ENCODE results near the gene GTF2F2. TPM values are rescaled to one million over a fixed set of nuclear protein-coding genes. Genes with fewer than 3 reads are reported as not detected.
A peak's percentile ranks its signal among the peaks of the same experiment; 100 is the strongest.

The GTF2F2 gene
- total RNA-seq, 1 donor: 19.9 TPM

DNA sequence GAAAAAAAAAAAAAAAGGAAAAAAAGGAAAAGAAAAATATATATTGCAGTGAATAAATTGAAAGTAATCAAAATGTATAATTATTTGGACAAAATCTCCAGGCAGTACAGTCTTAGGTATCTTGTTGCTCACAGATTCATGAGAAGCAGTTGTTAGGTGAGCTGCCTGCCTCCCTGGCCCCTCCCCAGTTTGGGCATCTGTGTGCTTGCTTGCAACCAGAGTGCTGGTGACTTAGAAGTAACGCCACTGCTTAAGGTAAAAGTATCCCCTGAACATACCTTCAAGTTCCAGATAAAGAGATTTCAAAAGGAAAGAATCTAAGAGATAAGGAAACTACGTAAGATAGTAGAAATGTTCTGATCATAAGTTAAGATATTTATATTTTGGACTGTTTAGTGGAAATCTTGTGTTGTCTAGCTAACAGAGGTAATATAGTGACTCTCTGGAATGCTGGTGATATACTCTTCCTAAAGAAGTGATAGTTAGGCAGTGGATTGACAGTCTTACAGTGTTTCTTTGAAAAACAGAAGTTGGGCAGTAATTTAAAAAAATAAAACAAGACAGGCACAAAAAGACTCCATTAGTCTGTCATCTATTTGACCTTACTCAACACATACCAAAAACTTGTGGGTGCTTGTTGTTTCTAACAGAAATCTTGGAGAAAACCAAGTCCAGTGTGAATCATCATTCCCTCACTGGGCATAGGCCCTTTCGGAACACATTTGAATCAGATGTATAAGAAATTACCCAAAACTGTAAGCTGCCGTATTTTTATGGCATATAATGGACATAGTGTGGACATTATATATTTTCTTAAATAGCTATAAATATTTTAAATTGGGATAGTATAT is 118.9 kb downstream of the GTF2F2 start:
- Histone ChIP-seq H3K36me3 (ENCODE audit: insufficient read depth, low read length) (no peaks in the 10 kb centered on the region), H3K79me2 (ENCODE audit: insufficient read depth, low read length) (peaks cover 21% of the 10 kb centered on the region), H3K4me3 (ENCODE audit: insufficient read depth, low read length) (no peak overlapping the region), H3K4me2 (ENCODE audit: insufficient read depth, low read length) (peak overlapping the region; percentile 25), H3K27ac (ENCODE audit: low read depth, low read length) (peak overlapping the region; percentile 70), H3K9me3 (ENCODE audit: low read depth, low read length) (no peaks in the 10 kb centered on the region), H4K20me1 (ENCODE audit: insufficient read depth, low read length) (no peaks in the 10 kb centered on the region), H2AFZ (ENCODE audit: low read length) (no peak overlapping the region), H3K4me1 (ENCODE audit: insufficient read depth, low read length) (peaks cover 37% of the 10 kb centered on the region), H3K27me3 (ENCODE audit: insufficient read depth, low read length) (no peaks in the 10 kb centered on the region)
- DNase-seq (ENCODE audit: insufficient read length, low spot score, missing footprints): peak; percentile 85
- no peak for TF ChIP-seq CTCF (IDR thresholded peaks at IDR 0.05; ENCODE audit: extremely low read depth, low read depth, low read length)

DNA sequence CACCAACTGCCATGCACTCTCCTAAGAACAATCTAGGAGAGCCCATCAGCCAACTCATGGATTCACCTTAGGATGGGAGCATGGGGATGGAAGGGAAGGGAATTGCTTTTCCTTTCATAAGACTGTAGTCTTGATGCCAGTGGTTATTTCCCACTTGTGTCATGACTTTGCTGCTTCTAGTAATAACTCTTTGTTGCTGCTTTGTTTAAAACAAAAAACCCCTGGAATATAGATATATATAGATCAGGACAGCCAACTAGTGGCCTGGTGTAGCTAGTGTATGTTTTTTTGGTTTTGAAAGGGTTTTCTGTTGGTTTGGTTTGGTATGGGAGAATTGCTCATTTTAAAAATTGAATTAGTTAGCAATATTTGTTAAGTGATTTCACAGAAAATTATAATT is 119.8 kb downstream of the GTF2F2 start:
- H3K27ac ChIP-seq (ENCODE audit: low read depth, low read length): peak overlapping the region; percentile 70
- no peaks in the 10 kb centered on the region for H3K36me3 ChIP-seq (ENCODE audit: insufficient read depth, low read length)
- no peaks in the 10 kb centered on the region for H4K20me1 ChIP-seq (ENCODE audit: insufficient read depth, low read length)
- H3K4me1 ChIP-seq (ENCODE audit: insufficient read depth, low read length): peaks cover 37% of the 10 kb centered on the region
- peaks cover 21% of the 10 kb centered on the region for H3K79me2 ChIP-seq (ENCODE audit: insufficient read depth, low read length)
- H3K27me3 ChIP-seq (ENCODE audit: insufficient read depth, low read length): no peaks in the 10 kb centered on the region
- H3K9me3 ChIP-seq (ENCODE audit: low read depth, low read length): no peaks in the 10 kb centered on the region
- peak; percentile 29 for TF ChIP-seq CTCF (IDR thresholded peaks at IDR 0.05; ENCODE audit: extremely low read depth, low read depth, low read length)
- H3K4me3 ChIP-seq (ENCODE audit: insufficient read depth, low read length): no peak overlapping the region
- H2AFZ ChIP-seq (ENCODE audit: low read length): no peak overlapping the region
- peak overlapping the region; percentile 25 for H3K4me2 ChIP-seq (ENCODE audit: insufficient read depth, low read length)
- no peak for DNase-seq (ENCODE audit: insufficient read length, low spot score, missing footprints)

DNA sequence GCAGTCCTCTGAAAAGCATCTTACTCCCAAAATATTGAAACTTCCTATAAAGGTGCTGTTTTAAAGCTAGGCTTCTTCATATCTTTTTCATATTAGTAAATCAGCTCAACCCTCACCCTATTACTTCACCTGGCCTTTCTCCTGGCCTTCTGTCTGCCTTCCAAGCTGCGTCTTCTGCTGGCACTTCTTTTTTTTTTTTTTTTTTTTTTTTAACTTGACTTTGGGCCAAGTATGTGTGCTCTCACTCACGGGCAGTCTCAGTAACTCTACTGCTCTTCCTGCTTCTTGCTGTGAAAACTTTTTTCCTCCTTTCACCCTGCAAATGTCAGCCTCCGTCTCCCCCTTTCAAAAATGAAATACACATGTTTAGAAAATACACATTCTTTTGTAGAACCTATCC is 121.8 kb downstream of the GTF2F2 start:
- Histone ChIP-seq H3K27ac (ENCODE audit: low read depth, low read length) (no peak overlapping the region), H3K4me2 (ENCODE audit: insufficient read depth, low read length) (peak overlapping the region; percentile 25), H3K4me3 (ENCODE audit: insufficient read depth, low read length) (no peak overlapping the region), H3K9me3 (ENCODE audit: low read depth, low read length) (no peaks in the 10 kb centered on the region), H3K27me3 (ENCODE audit: insufficient read depth, low read length) (no peaks in the 10 kb centered on the region), H3K4me1 (ENCODE audit: insufficient read depth, low read length) (peaks cover 24% of the 10 kb centered on the region), H4K20me1 (ENCODE audit: insufficient read depth, low read length) (no peaks in the 10 kb centered on the region), H3K79me2 (ENCODE audit: insufficient read depth, low read length) (peaks cover 21% of the 10 kb centered on the region), H2AFZ (ENCODE audit: low read length) (no peak overlapping the region), H3K36me3 (ENCODE audit: insufficient read depth, low read length) (no peaks in the 10 kb centered on the region)
- DNase-seq (ENCODE audit: insufficient read length, low spot score, missing footprints): no peak
- no peak for TF ChIP-seq CTCF (IDR thresholded peaks at IDR 0.05; ENCODE audit: extremely low read depth, low read depth, low read length)

- Histone ChIP-seq H4K20me1 (ENCODE audit: insufficient read depth, low read length) (no peaks in the 10 kb centered on the region), H3K79me2 (ENCODE audit: insufficient read depth, low read length) (peaks cover 21% of the 10 kb centered on the region), H3K4me1 (ENCODE audit: insufficient read depth, low read length) (peaks cover 24% of the 10 kb centered on the region), H3K27me3 (ENCODE audit: insufficient read depth, low read length) (no peaks in the 10 kb centered on the region), H3K27ac (ENCODE audit: low read depth, low read length) (no peak overlapping the region), H2AFZ (ENCODE audit: low read length) (no peak overlapping the region), H3K4me2 (ENCODE audit: insufficient read depth, low read length) (peak overlapping the region; percentile 25), H3K36me3 (ENCODE audit: insufficient read depth, low read length) (no peaks in the 10 kb centered on the region), H3K4me3 (ENCODE audit: insufficient read depth, low read length) (no peak overlapping the region), H3K9me3 (ENCODE audit: low read depth, low read length) (no peaks in the 10 kb centered on the region)
- TF ChIP-seq CTCF (IDR thresholded peaks at IDR 0.05; ENCODE audit: extremely low read depth, low read depth, low read length): no peak
- DNase-seq (ENCODE audit: insufficient read length, low spot score, missing footprints): no peak
Measured at GRCh38 chr13:45242524-45242923, 122.2 kb downstream of the GTF2F2 start.
